SKM-1 treated with dmso at 0.1 percent for 144 hours (cell line): ENCODE measurements around the gene GSDMA.
A peak's percentile ranks its signal among the peaks of the same experiment; 100 is the strongest.

Experiments used
- DNase-seq: peaks from one replicate; lab custom pipeline; 2025; ENCODE audit not compliant: unreplicated experiment; lab: John Stamatoyannopoulos, UW

GSDMA gene, protein sequence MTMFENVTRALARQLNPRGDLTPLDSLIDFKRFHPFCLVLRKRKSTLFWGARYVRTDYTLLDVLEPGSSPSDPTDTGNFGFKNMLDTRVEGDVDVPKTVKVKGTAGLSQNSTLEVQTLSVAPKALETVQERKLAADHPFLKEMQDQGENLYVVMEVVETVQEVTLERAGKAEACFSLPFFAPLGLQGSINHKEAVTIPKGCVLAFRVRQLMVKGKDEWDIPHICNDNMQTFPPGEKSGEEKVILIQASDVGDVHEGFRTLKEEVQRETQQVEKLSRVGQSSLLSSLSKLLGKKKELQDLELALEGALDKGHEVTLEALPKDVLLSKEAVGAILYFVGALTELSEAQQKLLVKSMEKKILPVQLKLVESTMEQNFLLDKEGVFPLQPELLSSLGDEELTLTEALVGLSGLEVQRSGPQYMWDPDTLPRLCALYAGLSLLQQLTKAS

DNA sequence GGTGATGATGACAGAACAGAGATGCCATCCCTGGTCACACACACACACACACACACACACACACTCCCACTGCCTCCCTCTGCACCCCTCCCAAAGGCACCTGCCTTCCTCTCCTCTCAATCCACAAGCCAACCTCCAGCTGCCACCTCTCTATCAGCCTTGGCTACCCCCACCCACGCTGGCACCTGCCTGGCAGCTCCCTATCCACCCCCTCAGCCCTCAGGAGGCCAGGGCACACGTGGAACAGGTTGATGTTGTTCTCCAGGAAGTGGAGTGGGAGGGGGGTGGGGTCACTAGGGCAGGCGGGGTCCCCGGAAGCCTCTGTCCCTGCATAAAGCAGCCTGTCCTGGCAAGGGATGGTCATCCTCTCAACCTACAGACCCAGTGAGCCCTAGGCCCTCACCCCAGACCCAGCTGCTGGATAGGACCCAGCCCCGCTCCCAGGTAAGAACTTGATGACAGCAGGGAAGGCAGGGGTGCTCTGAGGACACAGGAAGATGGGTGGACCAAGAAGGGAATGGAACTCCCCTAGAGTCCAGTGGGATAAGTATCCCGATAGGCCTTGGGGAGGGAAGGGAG is at the start of gene GSDMA:
Gene GSDMA (plus strand): TSS at position 363 of the 579 bp plus-strand sequence. CDS start 2,684 bp downstream, outside the sequence.
- DNase-seq = no peak

DNA sequence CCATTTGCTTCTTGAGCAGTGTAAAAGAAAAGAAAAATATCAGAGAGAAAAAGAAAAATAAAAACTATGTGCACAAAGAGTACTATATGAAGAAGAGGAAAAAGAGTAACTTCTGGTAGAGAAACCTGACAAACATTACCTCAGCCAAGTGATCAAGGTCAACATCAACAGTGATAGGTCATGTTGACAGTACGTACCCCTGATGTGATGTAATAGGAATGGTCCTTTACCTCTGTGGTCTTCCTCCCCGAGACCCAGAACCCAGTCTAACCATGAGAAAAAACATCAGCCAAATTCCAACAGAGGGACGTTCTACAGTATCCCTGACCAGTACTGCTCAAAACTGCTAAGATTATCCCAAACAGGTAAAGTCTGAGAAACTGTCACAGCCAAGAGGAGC is 48.8 kb upstream of the GSDMA start:
- no peak for DNase-seq

DNA sequence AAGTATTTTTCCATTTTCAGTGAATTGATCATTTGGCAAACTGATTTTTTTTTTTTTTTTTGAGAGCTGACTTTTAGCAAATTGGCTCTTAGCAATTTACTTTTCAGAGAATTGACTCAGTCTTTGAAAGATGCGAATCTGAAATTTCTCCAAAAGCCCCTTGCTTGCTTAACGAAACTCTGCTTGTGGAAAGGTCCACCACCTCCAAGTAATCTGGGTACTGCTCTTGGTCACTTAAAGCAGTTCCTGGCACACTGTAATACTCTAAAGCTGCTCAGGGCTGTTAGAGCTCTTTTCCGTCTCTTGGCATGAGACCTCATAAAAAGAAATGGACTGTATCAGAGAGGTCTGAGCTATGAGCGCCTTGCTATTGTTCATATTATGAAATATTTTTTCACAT is 47.2 kb upstream of the GSDMA start:
- no peak for DNase-seq

DNA sequence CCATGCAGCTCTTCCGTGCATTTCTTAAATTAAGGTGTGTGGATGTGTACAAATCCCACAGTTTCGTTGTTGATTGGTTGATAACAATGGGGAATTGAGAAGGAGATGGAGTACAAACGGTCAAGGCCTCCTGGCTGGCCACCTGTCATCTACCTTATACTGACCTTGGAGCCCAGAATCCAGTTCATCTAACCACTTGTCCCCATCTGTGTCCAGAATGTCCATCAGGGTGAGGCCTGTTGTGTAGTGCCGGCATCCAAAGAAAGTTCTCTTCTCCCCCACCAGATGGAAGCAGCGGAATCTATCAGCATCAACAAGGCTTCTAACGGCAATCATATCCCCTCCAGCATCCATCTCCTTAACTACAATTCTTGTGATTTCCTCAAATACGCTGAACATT is 45.9 kb upstream of the GSDMA start:
- DNase-seq = no peak

DNA sequence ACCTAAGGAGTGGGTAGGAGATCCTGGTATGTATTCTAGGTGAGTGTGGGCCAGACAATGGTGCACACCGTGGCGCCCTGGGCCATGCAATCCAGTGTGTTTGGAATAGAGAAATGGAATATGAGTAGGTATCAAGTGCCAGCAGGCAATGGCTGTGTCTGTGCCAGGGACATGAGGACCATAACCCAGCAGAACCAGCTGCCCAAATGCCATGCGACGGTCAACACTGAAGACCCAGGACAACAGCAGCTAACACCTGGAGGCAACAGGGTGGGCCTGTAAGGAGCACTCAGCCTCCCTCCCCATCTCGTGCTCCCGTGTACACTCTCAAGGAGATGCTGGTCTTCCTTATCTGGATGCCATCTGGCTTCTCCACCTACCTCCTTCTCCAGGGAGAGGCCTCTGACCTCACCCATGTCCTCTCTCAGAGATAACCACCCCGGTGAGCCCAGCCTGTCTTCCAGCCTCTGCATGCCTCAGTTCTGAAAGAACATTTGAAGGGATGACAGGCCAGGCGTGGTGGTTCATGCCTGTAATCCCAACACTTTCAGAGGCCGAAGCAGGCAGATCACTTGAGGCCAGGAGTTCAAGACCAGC is 43.6 kb upstream of the GSDMA start:
- DNase-seq = no peak

DNA sequence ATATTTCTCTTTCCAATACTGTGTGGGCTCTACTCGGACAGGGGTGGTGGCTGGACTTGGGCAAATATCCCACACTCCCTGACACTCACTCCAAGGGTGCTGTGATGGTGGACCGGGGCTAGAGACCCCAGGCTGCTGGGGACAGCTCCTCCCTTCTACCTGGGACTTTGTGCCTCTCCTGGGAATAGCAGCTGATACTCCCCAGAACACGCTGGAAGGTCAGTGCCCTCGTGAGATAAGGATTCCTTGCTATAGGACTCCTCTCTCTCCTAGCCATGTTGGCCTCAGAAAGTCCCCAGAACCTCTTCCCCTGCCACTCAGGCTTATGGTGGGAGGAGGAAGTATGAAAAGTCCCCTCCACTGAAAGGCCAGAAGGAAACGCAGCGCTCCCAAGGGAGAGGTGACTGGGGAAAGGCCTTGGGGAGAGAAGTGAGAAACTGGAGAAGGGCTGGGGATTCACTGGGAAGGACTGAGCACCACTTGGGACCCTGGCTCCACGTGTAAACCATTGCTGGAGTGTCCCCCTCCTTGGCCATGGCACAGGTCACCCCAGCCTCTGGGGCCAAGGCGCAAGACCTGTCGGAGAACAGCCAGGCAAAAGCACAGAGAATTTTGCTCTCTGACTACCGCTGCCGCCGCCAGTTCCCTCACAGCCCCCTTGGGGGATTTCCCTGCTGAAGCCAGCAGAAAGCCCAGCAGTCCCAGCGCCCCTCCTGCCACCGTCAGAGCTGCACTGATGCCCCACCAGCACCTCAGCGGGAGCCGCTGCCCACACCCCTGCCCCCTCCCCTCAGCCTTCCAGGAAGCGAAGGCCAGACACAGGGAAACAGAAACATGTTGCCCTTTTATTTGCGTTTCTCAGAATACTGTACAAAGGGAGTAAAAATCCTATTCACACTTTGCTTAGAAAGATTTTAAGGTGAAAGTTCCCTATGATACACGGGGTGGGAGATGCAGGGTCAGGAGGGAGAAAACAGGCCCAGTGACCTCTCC is 42.3 kb upstream of the GSDMA start:
- no peak for DNase-seq

DNA sequence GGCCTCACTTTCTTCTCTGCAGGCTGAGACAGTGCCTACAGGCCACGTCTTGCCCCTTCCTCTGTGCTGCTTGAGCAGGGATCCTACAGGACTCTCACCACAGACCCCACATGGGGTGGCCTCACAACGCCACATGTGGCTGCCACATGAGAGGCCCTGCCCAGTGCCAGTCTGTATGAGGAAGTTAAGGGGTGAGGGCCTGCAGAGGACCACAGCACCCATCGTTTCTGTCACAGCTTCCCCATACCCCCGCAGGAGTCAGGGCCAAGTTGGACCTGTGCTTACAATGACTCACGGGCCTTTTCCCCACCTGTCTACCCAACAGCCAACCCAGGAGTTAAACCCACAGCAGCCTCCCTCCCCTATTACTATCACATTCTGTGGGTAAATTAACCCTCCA is 41.5 kb upstream of the GSDMA start:
- no peak for DNase-seq

DNA sequence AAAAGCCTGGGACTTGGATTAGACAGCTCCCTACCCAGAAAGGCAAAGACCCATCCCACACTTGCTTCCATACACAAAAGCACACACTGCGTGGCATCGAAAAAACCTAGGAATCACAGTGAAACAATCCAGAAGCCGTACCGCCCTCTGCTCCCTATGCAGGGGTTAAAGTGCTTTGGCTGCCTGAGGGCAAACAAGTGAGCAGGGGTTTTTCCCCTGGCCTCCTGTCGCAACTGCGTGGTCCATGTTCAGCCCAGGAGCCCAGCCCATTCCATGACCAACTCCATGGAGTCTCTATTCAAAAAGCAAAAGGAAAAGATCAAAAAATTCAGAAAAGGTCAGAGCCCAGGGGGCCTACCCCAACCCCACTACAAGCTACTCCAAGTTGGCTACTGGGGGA is 40.8 kb upstream of the GSDMA start:
- DNase-seq = no peak

DNA sequence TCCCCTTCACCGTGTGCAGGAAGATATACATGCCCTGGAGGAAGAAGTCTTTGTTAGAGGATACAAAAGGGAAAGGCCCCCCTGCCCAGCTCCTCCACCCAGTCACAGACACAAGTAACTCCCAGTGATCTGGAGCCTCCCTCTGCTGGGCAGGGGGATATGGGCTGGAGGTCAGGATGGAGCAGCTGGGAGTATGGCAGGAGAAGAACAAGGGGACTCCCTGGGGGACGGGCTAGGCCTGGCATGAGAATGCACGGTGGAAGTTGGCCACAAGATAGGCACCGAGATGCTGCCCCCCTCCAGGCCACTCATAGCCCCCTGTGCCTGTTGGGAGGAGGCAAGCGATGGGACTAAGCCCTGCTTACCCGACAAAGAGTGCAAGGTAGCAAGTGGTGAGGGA is 39.6 kb upstream of the GSDMA start:
- DNase-seq = no peak

DNA sequence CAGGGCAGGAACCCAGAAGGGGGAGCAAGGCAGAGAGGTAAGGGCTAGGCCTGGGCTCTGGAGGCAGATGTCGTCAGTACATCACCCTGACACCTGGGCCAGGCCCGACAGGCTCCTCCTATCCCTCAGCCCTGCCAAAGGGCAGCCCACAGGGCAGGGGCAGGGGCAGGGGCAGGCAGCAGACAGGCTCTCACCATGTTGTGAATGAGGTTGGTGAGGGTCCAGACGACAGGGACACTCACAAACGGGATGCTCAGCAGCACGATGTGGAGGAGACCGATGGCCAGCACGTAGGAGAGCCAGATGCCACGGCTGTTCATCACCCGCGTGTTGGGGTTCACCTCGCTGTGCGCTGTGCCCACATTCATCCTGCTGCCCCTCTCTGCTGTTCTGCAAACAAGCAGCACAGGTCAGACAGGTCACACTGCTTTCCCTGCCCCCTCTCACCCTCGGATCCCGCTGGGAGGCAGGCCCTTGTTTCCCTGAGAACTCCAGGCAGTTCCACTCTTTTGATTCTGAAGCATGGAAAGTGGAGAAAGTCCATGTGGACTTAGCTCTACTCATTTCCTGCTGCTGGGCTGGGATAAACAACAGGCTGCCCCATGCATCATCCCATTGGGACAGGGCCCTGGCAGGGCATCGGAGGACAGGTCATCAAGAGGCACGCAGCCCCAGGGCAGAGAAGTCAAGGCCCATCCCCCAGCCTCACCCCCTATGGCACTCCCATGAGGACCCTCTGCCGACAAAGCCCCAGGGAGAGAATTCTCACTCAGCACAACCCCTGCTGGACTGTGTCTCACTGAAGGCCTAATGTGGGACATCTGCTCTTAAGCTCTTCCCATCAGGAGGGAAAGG is 38.7 kb upstream of the GSDMA start:
- DNase-seq = no peak

DNA sequence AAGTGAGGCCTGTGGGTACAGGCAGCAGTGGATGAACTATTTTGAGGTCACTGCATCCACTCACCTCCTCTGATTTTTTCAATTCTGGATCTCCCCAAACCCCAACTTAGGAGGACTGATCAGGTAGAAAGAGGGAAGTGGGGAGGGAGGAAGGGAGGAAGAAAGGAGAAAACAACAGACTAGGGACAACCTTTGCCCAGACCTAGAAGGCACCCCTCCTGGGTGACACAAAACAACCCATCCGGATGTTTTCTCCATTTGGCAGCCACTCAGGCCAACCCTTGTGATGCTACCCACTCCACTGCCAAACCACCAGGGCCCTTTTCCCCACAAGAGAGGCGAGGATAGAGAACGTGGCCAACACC is 38.1 kb upstream of the GSDMA start:
- DNase-seq = no peak

DNA sequence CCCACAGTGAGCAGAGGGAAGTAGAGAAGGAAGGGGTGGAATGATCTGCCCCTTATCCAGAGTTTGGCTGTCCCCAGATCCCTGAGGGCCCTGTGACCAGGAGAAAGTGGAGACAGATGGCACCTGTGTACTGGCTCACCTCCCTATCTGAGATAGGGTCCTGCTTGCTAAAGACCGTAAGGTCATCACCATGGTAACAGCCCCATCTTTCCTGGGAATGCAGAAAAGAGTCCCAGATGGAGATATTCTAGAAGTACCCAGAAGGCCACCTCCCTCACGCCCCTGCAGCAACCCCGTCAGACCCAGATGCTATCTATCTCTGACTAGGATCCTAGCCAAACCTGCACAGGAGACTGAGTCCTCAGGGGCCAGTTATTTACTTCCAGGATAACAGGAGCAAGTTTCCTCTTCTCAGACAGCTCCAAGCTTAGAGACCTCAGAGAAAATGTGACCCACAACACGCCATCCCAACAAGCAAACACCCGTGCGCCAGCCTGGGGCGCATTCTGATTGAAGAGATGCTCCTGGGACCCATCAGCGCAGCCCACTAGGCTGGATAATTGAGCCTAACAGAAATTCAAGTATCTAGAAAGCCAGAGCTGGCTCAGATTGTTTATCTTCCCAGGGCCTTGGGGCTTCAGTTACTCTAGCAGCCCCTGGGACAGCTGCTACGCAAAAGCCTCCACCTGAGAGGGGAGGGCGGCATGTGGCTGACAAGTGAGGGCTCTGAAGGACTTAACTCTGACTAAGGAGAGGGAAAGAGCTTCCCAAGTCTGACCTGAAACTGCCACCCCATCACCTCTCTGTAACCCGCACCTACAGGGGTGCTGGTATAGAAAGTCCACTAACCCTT is 37.3 kb upstream of the GSDMA start:
- DNase-seq = no peak

DNA sequence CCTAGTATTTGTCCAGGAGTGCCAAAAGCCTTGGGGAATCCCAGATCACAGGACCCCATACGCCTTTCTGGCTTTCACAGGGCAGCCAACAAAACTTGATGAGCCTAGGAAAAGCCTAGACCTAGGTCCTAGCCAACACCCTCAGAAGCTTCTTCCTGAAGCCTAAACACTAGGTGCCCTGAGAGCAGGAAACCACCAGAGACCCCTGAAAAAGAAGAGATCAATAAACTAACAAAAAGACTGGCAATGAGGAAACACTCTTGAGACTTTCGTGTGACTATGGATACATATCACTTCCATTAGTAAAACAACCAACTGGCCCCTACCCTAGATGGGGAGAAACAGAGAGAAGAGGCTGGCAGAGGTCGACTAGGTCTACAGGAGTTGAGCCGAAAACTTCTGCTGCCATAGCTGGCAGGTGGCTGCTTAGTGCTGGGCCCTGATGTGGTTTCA is 36.6 kb upstream of the GSDMA start:
- no peak for DNase-seq

DNA sequence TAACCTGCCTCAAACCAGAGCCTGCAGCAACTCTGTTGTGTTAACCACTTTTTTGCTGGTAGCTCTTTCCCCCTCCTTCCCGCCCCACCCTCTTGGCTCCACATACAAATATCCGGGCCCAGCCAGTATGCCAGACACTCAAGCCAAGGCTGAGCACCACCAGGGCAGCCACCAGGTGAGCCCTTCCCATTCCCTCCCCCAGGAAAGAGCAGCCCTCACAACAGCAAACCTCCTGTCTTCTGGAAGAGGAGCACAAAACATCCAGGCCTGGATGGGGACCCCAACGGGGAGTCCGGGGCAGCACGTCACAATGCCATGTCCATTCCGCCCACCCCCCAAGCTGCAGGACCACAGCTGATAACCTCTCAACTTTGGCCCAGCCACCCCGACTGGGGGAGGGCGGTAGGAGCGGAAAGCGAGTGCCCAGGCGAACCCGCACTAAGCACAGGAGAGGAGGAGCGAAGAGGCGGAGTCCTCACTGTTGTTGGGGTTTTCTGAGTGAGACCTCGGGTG is 36.2 kb upstream of the GSDMA start:
- peak; percentile 7 for DNase-seq

DNA sequence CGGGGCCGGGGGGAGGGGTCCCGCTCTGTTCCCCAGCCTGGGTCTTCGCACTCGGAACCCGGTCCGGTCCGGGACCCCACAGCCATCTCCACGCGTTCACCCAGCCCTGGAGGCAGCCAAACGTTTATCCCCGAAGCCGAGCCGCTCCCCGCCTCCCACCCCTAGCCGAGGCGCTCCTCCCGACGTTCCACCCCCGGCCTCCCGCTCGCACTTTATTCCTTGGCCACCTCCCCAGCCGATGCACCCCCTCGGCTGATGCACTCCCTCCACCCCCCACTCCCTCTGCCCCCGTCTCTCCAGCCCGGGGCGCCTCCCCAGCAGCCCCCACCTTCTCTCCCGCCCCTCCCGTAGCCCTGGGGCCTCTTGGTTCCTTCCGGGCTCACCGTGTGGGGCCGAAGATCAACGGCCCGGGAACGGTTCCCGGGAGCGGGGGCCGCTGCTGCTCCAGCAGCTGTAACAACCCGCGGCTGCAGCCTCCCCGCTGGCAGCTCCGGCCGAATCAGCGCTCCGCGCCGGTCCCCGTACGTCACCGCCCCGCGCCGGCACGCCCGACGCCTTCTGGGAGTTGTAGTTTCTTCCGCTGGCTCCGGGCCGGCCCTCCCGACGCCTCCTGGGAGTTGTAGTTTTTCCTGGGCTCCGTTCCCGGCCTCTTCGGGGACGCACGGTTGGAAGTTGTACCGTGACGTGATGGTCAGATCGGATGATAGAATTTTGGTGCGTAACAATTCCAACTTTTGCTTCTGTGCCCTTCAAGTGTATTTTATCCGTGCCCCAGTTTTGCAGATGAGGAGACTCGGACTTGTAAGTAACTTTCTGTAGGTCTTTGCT is 35.5 kb upstream of the GSDMA start, which contains the start of the genes LRRC3C and ORMDL3:
Gene LRRC3C (plus strand): TSS at position 632 of the 828 bp plus-strand sequence. CDS start 13,792 bp downstream, outside the sequence.
Gene ORMDL3 (minus strand): TSS at position 501 of the 828 bp plus-strand sequence. CDS start 3,398 bp downstream, outside the sequence.
- DNase-seq = peak; percentile 83

DNA sequence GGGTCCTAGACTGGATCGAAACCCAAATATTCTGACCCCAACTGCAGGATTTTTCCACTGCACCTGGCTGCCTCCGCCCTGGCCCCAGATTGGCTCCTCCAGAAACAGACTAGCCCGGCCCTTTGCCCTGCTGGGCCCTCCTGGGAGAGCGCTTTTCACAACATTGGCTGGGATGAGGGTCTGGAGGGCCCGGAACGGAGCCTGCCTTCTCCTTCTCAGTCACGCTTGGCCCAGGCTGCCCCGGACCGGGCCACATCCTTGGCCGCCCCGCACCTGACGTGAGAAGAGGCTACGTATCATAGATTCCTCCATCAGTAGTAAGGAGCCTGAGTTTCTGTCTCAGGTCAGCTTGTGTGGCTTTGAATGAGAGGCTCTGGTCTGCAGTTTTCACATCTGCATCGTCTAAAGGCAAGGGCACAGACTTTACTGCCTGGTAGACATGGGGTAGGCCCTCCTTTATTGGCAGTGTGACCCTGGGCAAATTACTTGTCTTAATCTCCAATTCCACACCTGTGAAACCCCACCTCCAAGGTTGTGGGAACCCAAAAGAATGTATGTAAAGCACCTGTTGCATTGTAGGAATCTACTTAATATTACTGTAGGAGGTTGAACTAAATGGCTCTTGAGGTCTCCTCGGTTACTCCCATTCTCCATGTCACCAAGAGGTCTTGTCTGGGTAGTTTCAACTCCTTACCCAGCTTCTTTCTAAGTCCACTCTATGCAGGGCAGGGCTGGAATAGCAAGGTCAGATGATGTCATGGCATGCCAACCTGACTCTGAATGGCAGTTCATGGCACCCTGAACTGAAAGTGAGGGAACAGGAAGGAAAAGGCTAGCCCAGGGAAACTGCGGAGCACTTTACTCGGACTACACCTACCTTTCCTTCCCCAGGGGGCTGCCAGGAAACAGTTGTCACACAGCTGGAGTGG is 34.6 kb upstream of the GSDMA start:
- DNase-seq = no peak
